ENCODE measurements around the gene KCNJ4. TPM values are rescaled to one million over a fixed set of nuclear protein-coding genes. Genes with fewer than 3 reads are reported as not detected.
A peak's percentile ranks its signal among the peaks of the same experiment; 100 is the strongest.
"Not testable (repeated sequence)": the region's sequence is repeated elsewhere in the genome, so short reads cannot be mapped to it uniquely, and the experiment has no call there.

Gene KCNJ4
- total and polyA plus RNA-seq, 7 experiments from 2014 or later: not detected

- Histone ChIP-seq H3K4me1 (ENCODE audit: control insufficient read depth in 2 of 2, insufficient read depth in 2 of 2, low read length in 2 of 2) (no peaks in the 10 kb centered on the region), H3K4me3 (ENCODE audit: low read length) (no peak overlapping the region), H3K36me3 (ENCODE audit: control insufficient read depth in 2 of 3, insufficient read depth in 3 of 3, low read length in 3 of 3) (peaks cover 4 to 32% (median 17%) of the 10 kb centered on the region in 3 experiments), H3K9me3 (ENCODE audit: control insufficient read depth in 2 of 3, low read length in 3 of 3) (no peaks in the 10 kb centered on the region), H3K27ac (ENCODE audit: low read depth, low read length) (no peak overlapping the region), H3K27me3 (ENCODE audit: control insufficient read depth in 2 of 2, insufficient read depth in 2 of 2, low read length in 2 of 2) (no peaks in the 10 kb centered on the region)
- intact Hi-C loops (cut with micrococcal nuclease): no loop called here
- ChIA-PET CTCF (no interaction called here), POLR2A (interaction anchor here (0.7 to 3.0 kb wide), 3 partner anchors 12 to 25 kb away, joined by 3 to 16 read pairs (median 4); no protein-coding TSS in a partner anchor)
- H3K27me3 Mint-ChIP-seq: no peaks in the 10 kb centered on the region
- ATAC-seq: no peak
- H3K4me1 Mint-ChIP-seq: peaks cover 6 to 24% (median 7%) of the 10 kb centered on the region in 7 donors
- H3K36me3 Mint-ChIP-seq: peaks cover 2 to 36% (median 32%) of the 10 kb centered on the region in 5 donors
- peaks cover 0 to 3% (median 0%) of the 10 kb centered on the region in 11 donors for H3K9me3 Mint-ChIP-seq
- no peak overlapping the region for H3K4me3 Mint-ChIP-seq
- no peak for DNase-seq
- H3K27ac Mint-ChIP-seq: peak overlapping the region in 7 of 9 donors; percentile 23 to 59 (median 48)
These were observed 24.3 kb upstream of the KCNJ4 start for GRCh38 chr22:38479096-38479837.

GRCh38 chr22:38477585-38477984, 22.6 kb upstream of the KCNJ4 start:
- H3K27me3 ChIP-seq (ENCODE audit: control insufficient read depth in 2 of 2, insufficient read depth in 2 of 2, low read length in 2 of 2): no peaks in the 10 kb centered on the region
- H3K36me3 Mint-ChIP-seq: peaks cover 0 to 19% (median 17%) of the 10 kb centered on the region in 5 donors
- no peaks in the 10 kb centered on the region for H3K4me1 ChIP-seq (ENCODE audit: control insufficient read depth in 2 of 2, insufficient read depth in 2 of 2, low read length in 2 of 2)
- peak overlapping the region in 7 of 9 donors; percentile 14 to 84 (median 51) for H3K27ac Mint-ChIP-seq
- H3K4me3 Mint-ChIP-seq: no peak overlapping the region
- ChIA-PET CTCF (no interaction called here), POLR2A (no interaction called here)
- H3K27me3 Mint-ChIP-seq: no peaks in the 10 kb centered on the region
- DNase-seq (no peak), ATAC-seq (no peak)
- H3K27ac ChIP-seq (ENCODE audit: low read depth, low read length): no peak overlapping the region
- H3K9me3 ChIP-seq (ENCODE audit: control insufficient read depth in 2 of 3, low read length in 3 of 3): no peaks in the 10 kb centered on the region
- intact Hi-C loops (cut with micrococcal nuclease): no loop called here
- H3K36me3 ChIP-seq (ENCODE audit: control insufficient read depth in 2 of 3, insufficient read depth in 3 of 3, low read length in 3 of 3): peaks cover 0 to 15% (median under 1%) of the 10 kb centered on the region in 3 experiments
- H3K9me3 Mint-ChIP-seq: peaks cover 0 to 3% (median 0%) of the 10 kb centered on the region in 11 donors
- no peak overlapping the region for H3K4me3 ChIP-seq (ENCODE audit: low read length)
- H3K4me1 Mint-ChIP-seq: peaks cover 2 to 13% (median 4%) of the 10 kb centered on the region in 7 donors

- Mint-ChIP-seq H3K4me1 (peaks cover 0 to 4% (median 0%) of the 10 kb centered on the region in 7 donors), H3K4me3 (no peak overlapping the region), H3K27ac (no peak overlapping the region), H3K9me3 (no peaks in the 10 kb centered on the region), H3K36me3 (no peaks in the 10 kb centered on the region), H3K27me3 (peaks cover 0 to 4% (median 3%) of the 10 kb centered on the region in 5 donors)
- no peak overlapping the region for H3K4me3 ChIP-seq (ENCODE audit: low read length)
- no peaks in the 10 kb centered on the region for H3K36me3 ChIP-seq (ENCODE audit: control insufficient read depth in 2 of 3, insufficient read depth in 3 of 3, low read length in 3 of 3)
- DNase-seq: no peak
- H3K4me1 ChIP-seq (ENCODE audit: control insufficient read depth in 2 of 2, insufficient read depth in 2 of 2, low read length in 2 of 2): no peaks in the 10 kb centered on the region
- no peak for ATAC-seq
- H3K27me3 ChIP-seq (ENCODE audit: control insufficient read depth in 2 of 2, insufficient read depth in 2 of 2, low read length in 2 of 2): no peaks in the 10 kb centered on the region
- POLR2A ChIA-PET: no interaction called here
- CTCF ChIA-PET: no interaction called here
- H3K9me3 ChIP-seq (ENCODE audit: control insufficient read depth in 2 of 3, low read length in 3 of 3): no peaks in the 10 kb centered on the region
- intact Hi-C loops (cut with micrococcal nuclease): no loop called here
- H3K27ac ChIP-seq (ENCODE audit: low read depth, low read length): no peak overlapping the region
These were observed 19.1 kb upstream of the KCNJ4 start for GRCh38 chr22:38474003-38474607.

GRCh38 chr22:38471237-38471636, 16.2 kb upstream of the KCNJ4 start:
- Histone ChIP-seq H3K27ac (ENCODE audit: low read depth, low read length) (no peak overlapping the region), H3K4me3 (ENCODE audit: low read length) (no peak overlapping the region), H3K36me3 (ENCODE audit: control insufficient read depth in 2 of 3, insufficient read depth in 3 of 3, low read length in 3 of 3) (no peaks in the 10 kb centered on the region), H3K9me3 (ENCODE audit: control insufficient read depth in 2 of 3, low read length in 3 of 3) (no peaks in the 10 kb centered on the region), H3K4me1 (ENCODE audit: control insufficient read depth in 2 of 2, insufficient read depth in 2 of 2, low read length in 2 of 2) (peaks cover 0 to 3% of the 10 kb centered on the region in 2 donors), H3K27me3 (ENCODE audit: control insufficient read depth in 2 of 2, insufficient read depth in 2 of 2, low read length in 2 of 2) (peaks cover 0 to 11% of the 10 kb centered on the region in 2 donors)
- Mint-ChIP-seq H3K4me3 (no peak overlapping the region), H3K9me3 (no peaks in the 10 kb centered on the region), H3K27me3 (peaks cover 6 to 20% (median 11%) of the 10 kb centered on the region in 5 donors), H3K4me1 (peaks cover 0 to 20% (median 9%) of the 10 kb centered on the region in 7 donors), H3K27ac (no peak overlapping the region), H3K36me3 (no peaks in the 10 kb centered on the region)
- no peak for DNase-seq
- ATAC-seq: no peak
- POLR2A ChIA-PET: interaction anchor here (1.0 kb wide), 1 partner anchor 9 kb away, joined by 3 read pairs; no protein-coding TSS in a partner anchor
- intact Hi-C loops (cut with micrococcal nuclease): no loop called here
- CTCF ChIA-PET: no interaction called here

GRCh38 chr22:38470179-38470578, 15.2 kb upstream of the KCNJ4 start:
- intact Hi-C loops (cut with micrococcal nuclease); H3K9me3 Mint-ChIP-seq; H3K4me3 ChIP-seq (ENCODE audit: low read length); H3K27ac ChIP-seq (ENCODE audit: low read depth, low read length); H3K36me3 Mint-ChIP-seq; H3K27ac Mint-ChIP-seq; POLR2A ChIA-PET; H3K36me3 ChIP-seq (ENCODE audit: control insufficient read depth in 2 of 3, insufficient read depth in 3 of 3, low read length in 3 of 3); H3K4me1 ChIP-seq (ENCODE audit: control insufficient read depth in 2 of 2, insufficient read depth in 2 of 2, low read length in 2 of 2); H3K9me3 ChIP-seq (ENCODE audit: control insufficient read depth in 2 of 3, low read length in 3 of 3); DNase-seq; CTCF ChIA-PET; ATAC-seq: not testable (repeated sequence)
- peak overlapping the region in 2 of 10 donors; percentile 41 to 48 for H3K4me3 Mint-ChIP-seq
- peaks cover 9 to 30% (median 11%) of the 10 kb centered on the region in 5 donors for H3K27me3 Mint-ChIP-seq
- peaks cover 0 to 11% of the 10 kb centered on the region in 2 donors for H3K27me3 ChIP-seq (ENCODE audit: control insufficient read depth in 2 of 2, insufficient read depth in 2 of 2, low read length in 2 of 2)
- H3K4me1 Mint-ChIP-seq: peaks cover 0 to 16% (median 9%) of the 10 kb centered on the region in 7 donors

- H3K4me3 Mint-ChIP-seq: peak overlapping the region in 2 of 10 donors; percentile 10 to 34
These were observed 14.3 kb upstream of the KCNJ4 start for GRCh38 chr22:38469306-38469781.

More at GRCh38 chr22:38469306-38469781, 14.3 kb upstream of the KCNJ4 start:
- peak overlapping the region in 1 of 9 donors; percentile 36 for H3K27ac Mint-ChIP-seq
- peaks cover 11 to 37% (median 14%) of the 10 kb centered on the region in 5 donors for H3K27me3 Mint-ChIP-seq
- no peaks in the 10 kb centered on the region for H3K9me3 ChIP-seq (ENCODE audit: control insufficient read depth in 2 of 3, low read length in 3 of 3)
- ChIA-PET CTCF (no interaction called here), POLR2A (no interaction called here)
- DNase-seq: no peak
- H3K27ac ChIP-seq (ENCODE audit: low read depth, low read length): no peak overlapping the region
- no peaks in the 10 kb centered on the region for H3K9me3 Mint-ChIP-seq
- ATAC-seq: no peak
- peaks cover 0 to 11% of the 10 kb centered on the region in 2 donors for H3K27me3 ChIP-seq (ENCODE audit: control insufficient read depth in 2 of 2, insufficient read depth in 2 of 2, low read length in 2 of 2)
- H3K36me3 ChIP-seq (ENCODE audit: control insufficient read depth in 2 of 3, insufficient read depth in 3 of 3, low read length in 3 of 3): no peaks in the 10 kb centered on the region
- no peaks in the 10 kb centered on the region for H3K36me3 Mint-ChIP-seq
- H3K4me1 Mint-ChIP-seq: peaks cover 0 to 15% (median 9%) of the 10 kb centered on the region in 7 donors
- no peak overlapping the region for H3K4me3 ChIP-seq (ENCODE audit: low read length)
- peaks cover 0 to 3% of the 10 kb centered on the region in 2 donors for H3K4me1 ChIP-seq (ENCODE audit: control insufficient read depth in 2 of 2, insufficient read depth in 2 of 2, low read length in 2 of 2)
- intact Hi-C loops (cut with micrococcal nuclease): no loop called here
